ENCODE data around the gene GSTO2.
"Not testable (repeated sequence)": the region's sequence is repeated elsewhere in the genome, so short reads cannot be mapped to it uniquely, and the experiment has no call there.

GSTO2 gene

DNA sequence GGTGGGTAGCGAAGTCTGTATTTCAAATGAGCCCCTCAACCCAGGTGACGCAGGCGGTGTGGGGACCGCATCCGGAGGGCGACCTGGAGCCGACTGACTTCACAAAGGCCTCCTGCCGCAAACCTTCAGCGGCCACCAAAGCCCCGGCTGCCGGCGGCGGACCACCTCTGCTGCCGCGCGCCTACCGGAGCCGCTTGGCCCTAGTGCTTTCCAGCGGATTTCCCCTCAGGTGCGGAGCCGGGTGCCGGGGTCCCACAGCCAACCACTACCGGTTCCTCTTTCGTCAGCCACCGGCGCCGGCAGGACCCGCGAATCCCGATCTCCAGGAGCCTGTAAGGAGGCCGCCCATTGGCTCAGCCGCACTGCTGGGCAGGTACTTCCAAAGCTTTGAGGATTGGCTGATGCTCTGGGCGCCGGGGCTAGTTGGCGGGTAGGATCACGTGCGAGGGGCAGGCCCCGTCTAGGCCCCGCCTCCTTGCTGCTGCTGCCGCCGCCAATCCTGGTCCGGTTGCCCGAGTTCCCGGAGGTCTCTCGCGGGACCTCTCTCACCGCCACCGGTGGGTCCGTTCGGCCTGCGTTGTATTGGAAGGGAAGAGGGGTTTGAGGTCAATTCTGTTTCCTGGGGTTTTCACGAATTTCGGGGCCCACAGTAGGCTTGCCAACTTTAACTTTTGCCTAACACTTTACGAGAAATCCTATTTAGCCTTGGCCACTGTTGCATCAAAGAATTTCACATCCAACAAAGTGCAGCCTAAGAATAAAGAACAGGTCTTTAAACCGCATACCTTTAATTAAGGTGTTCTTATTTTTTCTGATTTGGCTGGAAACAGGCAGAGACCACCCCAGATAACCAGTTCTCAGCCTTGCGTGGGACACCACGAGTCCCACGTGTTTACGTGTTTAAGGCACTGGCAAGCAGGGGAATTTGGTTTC, at the start of gene GSTO2:
TSS of gene GSTO2 (plus strand) at position 472 of the 933 bp plus-strand sequence. CDS start 5,732 bp downstream, outside the sequence.
- peak; percentile 92 for DNase-seq

DNA sequence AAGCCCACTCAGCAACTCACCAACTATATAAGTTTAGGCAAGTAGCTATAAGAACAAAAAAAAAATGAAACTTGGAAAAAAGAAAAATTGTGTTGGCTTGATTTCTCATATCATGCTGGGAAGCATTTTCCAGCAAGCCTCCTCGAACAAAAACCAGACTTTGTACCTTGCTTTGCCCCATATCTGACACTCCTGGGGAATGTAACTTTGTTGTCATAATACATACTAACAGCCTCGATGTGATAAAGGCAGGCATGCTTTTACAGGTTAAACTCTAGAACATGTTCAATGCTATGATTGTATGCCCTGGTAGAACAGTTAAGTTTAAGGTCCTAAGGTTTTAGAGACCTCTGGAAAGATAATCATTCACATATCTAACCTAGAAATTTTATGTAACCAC, 48.5 kb upstream of the GSTO2 start:
- DNase-seq, result no peak

- no peak for DNase-seq
Observed at GRCh38 chr10:104223304-104223703, 45.7 kb upstream of the GSTO2 start.

DNA sequence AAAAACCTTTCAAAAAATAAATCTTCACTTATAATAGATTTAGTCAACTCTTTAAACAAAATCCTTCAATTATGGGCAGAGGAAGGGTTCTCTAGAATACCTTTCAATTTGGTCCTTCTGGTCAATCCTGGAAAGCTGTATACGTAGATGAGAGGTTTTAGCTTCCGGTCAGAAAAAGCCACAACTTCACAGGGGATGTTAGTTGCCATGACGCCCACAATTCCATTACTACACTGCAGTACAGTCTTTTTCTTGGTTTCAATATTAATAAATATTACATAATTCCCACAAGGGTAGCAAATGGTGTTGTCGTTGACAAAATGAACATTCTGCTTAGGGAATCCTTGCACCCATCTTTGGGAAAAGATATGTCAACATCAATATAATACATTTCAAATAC, 38.5 kb upstream of the GSTO2 start:
- no peak for DNase-seq

DNA sequence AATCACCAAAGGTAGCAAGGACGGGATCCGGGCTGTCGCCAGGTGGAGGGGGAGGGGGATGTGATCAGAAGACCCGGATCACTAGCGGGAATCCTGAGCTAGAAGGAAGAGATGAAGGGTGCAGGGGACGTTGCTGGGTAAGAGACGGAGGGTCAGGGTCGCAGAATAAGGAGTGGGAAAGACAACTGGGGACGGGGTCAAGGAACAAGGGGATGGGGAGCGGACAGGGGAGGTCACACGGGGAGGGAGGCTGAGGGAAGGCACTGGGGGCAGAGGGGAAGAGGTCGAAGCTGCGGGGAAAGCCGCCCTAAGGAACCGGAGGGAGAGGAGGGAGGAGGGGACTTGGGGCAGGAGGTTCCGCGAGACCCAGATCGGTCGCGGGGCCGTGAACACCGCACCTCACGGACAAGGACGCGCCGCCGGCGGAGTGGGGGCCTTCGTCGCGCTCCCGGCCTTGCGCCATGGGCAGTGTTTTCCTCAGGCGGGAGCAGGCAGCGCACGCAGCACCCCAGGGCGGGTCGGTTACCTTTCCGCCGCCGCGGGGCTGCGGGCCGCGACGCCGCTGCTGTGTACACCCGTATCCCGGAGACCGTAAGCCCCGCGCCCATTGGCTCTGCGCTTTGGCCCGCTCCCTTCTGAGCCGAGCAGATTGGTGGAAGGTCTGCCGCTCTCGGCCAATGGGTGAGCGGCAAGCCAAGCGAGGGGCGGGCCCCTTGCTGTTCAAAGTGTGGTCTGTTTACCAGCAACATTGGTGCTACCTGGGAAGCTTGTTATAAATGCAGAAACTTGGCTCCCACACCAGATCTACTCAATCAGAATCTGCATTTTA, 37.0 kb upstream of the GSTO2 start, which contains the start of gene CFAP43:
TSS of gene CFAP43 (minus strand) at position 581 of the 829 bp plus-strand sequence. CDS start at position 463, 118 bp downstream.
- peak; percentile 79 for DNase-seq

DNA sequence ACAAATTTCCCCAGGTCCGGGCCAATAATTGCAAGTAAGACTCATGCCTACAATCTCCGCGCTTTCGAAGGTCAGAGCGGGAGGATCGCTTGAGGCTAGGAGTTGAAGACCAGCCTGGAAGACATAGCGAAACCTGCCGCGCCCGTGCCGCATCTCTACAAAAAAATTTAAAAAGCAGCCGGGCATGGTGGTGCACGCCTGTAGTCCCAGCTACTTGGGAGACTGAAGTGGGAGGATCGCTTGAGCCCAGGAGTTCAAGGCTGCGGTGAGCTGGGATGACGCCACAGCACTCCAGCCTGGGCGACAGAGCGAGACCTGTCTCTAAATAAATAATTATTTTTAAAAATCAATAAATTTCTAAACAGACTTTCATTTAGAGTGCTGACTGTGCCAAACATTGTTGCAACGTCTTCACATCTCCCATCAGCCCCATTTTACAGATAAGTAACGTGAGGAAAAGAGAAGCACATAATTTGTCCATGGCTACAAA, 36.3 kb upstream of the GSTO2 start:
- no peak for DNase-seq

- no peak for DNase-seq
Observed at GRCh38 chr10:104233817-104234216, 35.2 kb upstream of the GSTO2 start.

DNA sequence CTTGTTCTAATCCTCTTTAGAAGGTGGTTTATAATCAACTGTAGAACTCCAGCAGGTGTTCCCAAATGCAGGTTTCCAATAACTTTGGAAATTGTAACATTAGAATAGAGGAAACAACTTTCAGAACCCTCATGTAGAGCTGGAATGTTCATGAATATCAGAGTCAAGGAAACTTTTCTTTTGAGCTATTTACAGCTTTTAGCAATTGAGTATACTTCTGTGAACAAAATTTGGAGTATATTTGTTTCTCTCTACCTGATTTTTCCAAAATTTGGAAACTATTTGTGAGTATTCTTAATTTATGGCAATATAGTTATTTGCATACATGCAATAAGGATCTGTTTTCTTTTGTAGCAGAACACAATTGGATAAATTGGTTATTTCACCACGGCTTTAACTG, 34.0 kb upstream of the GSTO2 start:
- DNase-seq, result no peak

- DNase-seq, result no peak
Observed at GRCh38 chr10:104235801-104236200, 33.2 kb upstream of the GSTO2 start.

DNA sequence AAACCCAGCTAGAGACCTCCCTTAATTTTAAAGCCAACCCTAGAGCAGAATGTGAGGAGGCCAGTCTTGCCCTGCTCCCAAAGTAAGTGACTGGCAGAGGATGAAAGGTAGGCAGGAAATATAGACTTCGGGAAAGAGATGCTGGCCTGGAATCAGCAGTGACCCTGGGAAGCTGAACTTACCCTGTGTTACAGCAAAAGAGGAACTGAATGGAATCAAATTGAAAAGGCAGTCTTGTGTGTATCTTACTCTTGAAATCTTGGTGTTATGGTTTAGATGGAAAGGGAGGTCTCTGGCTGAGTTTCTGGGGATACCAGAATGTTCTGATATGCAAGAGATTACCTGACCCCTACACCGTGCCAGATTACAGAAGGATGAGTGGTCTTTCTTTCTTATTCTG, 28.9 kb upstream of the GSTO2 start:
- no peak for DNase-seq

- no peak for DNase-seq
Observed at GRCh38 chr10:104242545-104242944, 26.4 kb upstream of the GSTO2 start.

DNA sequence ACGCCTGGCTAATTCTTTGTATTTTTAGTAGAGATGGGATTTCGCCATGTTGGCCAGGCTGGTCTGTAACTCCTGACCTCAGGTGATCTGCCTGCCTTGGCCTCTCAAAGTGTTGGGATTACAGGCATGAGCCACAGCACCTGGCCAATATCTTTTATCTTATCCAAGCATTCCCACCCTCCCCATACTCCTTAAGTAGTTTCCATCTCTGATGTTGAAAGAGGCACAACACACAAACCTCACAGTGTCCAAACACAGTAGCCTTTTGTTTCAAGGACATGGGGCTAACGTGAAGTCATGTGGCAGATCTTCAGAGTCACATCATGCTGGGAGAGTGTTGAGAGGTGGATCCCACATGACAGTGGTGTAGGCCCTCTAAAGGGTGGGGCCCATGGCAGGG, 26.0 kb upstream of the GSTO2 start:
- not testable (repeated sequence) for DNase-seq

DNA sequence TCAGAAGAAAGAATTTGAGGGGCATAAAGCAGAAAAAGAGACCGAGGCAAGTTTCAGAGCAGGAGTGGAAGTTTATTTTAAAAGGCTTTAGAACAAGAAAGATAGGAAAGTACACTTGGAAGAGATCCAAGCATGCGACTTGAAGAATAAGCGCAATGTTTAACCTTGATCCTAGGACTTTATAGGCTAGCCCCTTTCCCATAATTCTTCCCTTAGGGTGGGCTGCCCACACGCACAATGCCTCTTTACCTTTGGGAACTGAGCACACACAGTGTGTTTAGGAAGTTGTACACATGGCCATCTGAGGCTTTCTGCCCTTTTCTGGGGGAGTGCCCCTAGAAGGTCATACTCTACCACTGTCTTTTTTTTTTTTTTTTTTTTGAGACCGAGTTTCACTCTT, 25.5 kb upstream of the GSTO2 start:
- DNase-seq, result no peak

GRCh38 chr10:104245066-104245632, 23.8 kb upstream of the GSTO2 start:
- DNase-seq, result no peak

- no peak for DNase-seq
Observed at GRCh38 chr10:104246976-104247375, 22.0 kb upstream of the GSTO2 start.

- DNase-seq, result no peak
Observed at GRCh38 chr10:104247513-104248146, 21.4 kb upstream of the GSTO2 start.

GRCh38 chr10:104248931-104249330, 20.1 kb upstream of the GSTO2 start:
- DNase-seq, result not testable (repeated sequence)

DNA sequence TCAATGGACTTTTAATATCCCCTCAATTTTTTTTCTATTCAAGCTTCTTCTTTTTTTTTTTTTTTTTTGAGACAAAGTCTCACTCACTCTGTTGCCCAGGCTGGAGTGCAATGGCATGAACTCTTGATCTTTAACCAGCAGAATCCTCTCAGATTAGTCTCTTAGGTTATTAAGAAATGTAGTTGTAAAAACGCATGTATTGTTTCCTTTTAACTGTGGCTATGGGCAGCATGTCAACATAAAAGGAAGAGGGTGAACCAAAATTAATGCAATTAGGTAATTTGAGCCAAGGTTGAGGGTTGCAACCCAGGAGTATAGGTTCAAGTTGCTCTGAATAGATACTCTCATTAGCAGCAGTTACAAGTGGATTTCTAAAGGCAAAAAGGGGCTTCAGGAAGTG, 18.6 kb upstream of the GSTO2 start:
- DNase-seq, result no peak

DNA sequence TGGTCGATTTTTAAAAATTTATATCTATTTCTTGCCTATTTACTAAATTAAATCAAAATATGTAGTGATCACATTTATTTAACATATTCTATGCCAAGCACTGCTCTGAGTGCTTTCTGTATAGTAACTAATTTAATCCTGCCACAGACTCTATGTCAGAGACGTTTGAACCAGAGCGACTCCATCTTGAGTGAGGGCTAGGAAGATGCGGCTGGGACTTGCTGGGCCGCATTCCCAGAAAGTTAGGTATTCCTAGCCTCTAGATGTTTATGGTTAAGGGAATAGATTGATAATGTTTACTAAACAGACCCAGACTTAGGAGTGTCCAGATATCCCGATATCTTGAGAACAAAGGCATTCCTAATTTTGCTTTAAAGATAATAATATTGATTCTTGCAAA, 17.5 kb upstream of the GSTO2 start:
- DNase-seq, result no peak

DNA sequence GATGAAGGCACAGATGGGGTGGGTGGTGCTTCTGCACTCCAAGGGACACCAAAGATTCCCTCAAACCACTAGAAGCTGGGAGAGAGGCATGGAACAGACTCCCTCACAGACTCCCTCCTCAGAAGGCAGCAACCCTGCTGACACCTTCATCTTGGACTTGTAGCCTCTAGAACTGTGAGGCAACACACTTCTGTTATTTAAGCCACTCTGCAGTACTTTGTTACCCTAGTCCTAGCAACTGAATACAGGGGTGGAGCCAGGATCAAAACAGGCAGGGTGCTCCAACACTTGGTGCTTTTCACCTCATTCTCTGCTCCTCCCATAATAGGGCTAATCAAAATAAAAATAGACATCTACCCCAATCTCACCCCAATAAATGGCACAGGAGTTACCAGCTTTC, 16.6 kb upstream of the GSTO2 start:
- DNase-seq, result no peak

GRCh38 chr10:104253106-104253505, 15.9 kb upstream of the GSTO2 start:
- no peak for DNase-seq

DNA sequence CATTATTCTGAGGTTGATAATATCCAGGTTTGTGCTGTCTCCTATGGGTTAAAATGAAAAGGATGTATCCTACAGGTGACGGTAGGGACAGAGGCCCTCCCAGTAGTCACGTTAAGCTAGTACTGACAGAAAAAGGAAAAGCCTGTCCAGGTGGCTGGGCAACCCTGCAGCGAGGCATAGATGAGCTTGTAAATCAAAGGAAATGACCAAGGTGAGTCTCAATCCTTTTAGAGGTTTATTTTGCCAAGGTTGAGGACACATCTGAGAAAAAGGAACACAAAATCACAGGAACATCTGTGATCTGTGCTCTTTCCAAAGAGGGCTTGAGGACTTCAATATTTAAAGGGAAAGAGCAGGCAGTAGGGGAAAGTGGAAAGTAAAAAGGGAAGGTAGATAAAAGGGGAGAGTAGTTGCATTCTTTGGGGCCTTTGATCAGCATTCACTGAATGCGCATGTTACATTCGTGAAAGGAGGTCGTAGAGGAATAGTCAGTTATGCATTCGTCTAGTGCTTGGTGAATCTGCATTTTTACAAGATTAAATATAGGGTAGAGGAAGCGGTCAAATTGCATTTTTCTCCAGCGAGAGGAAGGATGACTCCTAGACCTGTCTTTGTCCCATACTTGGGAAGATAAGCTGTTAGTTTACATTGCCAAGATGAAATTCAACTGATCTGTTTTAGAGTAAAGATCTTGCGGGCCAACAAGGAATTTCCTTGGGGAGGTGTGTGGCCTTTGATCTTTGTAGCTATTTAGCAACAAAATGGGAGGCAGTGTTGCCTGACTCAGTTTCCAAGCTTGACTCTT, 15.2 kb upstream of the GSTO2 start:
- DNase-seq, result no peak
